Effector memory CD4-positive, alpha-beta T cell (primary cell): Measurements from ENCODE around the gene CMTM6.
"Not testable (repeated sequence)": the region's sequence is repeated elsewhere in the genome, so short reads cannot be mapped to it uniquely, and the experiment has no call there.

Source experiments
- DNase-seq, 3 donors: peaks; one replicate each; pipeline ENCODE4 v3.0.0-alpha.2; 2020
- H3K27ac ChIP-seq: 2 replicates; pipeline ENCODE4 v1.7.0; 2013; ENCODE audit warnings: mild to moderate bottlenecking, low read length, moderate library complexity; ENCODE audit not compliant: insufficient read depth, poor library complexity, severe bottlenecking
- H3K27me3 ChIP-seq: replicated peaks from 2 replicates; pipeline ENCODE4 v1.7.0; 2013; ENCODE audit warnings: mild to moderate bottlenecking, low read length; ENCODE audit not compliant: insufficient read depth, control insufficient read depth, poor library complexity, severe bottlenecking
- H3K36me3 ChIP-seq: 2 replicates; pipeline ENCODE4 v1.7.0; 2013; ENCODE audit warnings: mild to moderate bottlenecking, low read length, moderate library complexity; ENCODE audit not compliant: control insufficient read depth, insufficient read depth
- H3K4me1 ChIP-seq: 2 replicates; pipeline ENCODE4 v1.7.0; 2013; ENCODE audit warnings: low read length, mild to moderate bottlenecking; ENCODE audit not compliant: control insufficient read depth, insufficient read depth, poor library complexity, severe bottlenecking
- H3K4me3 ChIP-seq: 2 replicates; pipeline ENCODE4 v1.7.0; 2013; ENCODE audit warnings: low read length, low read depth, mild to moderate bottlenecking; ENCODE audit not compliant: insufficient read depth, poor library complexity, severe bottlenecking
- H3K9me3 ChIP-seq: 2 replicates; pipeline ENCODE4 v1.7.0; 2013; ENCODE audit warnings: mild to moderate bottlenecking, low read length, moderate library complexity; ENCODE audit not compliant: control insufficient read depth

The CMTM6 gene

DNA sequence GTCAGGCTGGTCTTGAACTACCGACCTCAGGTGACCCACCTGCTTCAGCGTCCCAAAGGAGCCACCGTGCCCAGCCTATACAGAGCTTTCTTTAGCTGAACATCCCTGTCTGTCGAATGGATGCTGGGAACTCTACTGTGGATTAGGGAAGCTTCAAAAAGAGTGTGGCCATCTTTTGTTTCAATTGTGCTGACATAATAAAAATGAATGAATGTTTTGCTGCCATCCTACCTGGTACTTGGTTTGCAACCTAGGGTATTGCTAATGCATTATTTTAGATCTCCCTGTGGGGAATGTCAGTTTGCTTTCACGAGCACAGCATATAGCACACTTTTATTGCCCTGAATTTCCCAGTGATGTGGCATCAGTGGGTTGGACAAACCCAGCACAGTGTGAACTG, 32.3 kb downstream of the CMTM6 start:
- peaks cover 9% of the 10 kb centered on the region for H3K4me1 ChIP-seq

DNA sequence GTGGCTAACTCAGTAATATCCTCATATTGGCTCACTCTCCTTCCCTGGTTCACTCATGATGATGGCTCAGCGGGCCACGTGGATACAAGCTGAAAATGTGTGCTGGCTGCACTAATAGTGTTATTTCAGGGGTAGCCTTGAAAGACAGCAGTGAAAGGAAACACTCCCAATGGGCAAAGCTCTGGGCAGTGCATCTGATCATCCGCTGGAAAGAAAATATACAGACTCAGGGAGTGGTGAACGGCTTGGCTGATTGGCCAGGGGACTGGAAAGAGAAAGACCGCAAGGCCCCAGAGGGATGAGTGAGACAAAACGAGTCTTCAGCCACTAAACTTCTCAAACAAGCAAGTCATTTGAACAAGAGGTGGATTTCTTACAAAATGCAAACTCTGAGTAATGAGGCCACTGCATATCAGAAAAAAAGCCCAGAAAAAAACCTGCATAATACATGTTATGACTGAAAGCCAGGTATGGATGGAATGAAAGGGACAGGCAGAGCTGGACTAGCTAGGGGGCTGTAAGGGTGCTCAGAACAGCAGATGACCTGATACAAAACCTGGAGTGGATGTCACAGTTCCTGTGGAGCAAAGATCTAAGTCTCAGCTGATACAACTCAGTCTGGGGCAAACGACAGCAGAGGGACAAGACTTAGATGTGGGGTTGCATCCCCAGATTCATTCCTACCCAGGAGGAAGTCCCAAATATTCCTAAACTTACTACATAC, 33.3 kb downstream of the CMTM6 start:
- no peak for DNase-seq
- Histone ChIP-seq H3K4me3 (no peak overlapping the region), H3K27me3 (no peaks in the 10 kb centered on the region), H3K4me1 (peaks cover 9% of the 10 kb centered on the region), H3K36me3 (peaks cover 12% of the 10 kb centered on the region), H3K27ac (no peak overlapping the region), H3K9me3 (no peaks in the 10 kb centered on the region)

More for the DNA sequence above, 32.3 kb downstream of the CMTM6 start:
- no peak overlapping the region for H3K4me3 ChIP-seq
- DNase-seq, result no peak
- peaks cover 12% of the 10 kb centered on the region for H3K36me3 ChIP-seq
- H3K9me3 ChIP-seq, result no peaks in the 10 kb centered on the region
- H3K27me3 ChIP-seq, result no peaks in the 10 kb centered on the region
- H3K27ac ChIP-seq, result no peak overlapping the region

DNA sequence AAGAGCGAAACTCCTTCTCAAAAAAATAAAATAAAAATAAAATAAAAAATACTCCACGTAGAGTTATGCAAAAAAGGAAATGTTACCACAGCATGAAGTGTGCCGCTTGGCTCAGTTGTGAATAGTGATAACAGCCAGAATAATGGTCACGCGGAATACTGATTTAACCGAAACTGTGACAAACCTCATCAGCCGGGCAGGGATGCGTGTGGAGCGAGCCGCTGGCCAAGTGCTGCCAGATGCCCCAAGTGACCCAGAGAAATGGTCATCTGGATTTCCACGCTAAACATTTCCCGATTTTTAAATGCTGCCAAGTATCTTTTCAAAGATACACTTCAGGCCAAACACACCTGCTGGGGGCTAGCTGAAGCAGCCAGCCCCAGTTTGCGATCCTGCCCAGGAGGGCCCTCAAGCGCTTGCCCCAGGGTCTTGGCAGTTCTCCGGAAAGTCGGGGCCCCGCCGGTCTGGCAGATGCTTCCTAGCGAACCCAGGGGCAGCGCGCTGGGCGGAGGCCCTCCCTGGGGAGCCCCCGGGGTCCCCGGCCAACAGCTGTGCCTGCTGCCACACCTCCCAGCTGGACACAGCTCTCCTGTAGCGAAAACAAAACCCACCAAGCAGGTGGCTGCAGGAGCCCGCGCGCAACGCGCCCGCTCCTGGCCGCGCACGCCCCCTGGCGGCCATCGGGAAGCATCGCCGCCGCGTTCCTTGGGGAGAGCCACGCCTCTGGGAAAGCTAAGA, 35.1 kb downstream of the CMTM6 start:
- Histone ChIP-seq H3K27ac (peak overlapping the region; percentile 65), H3K27me3 (no peaks in the 10 kb centered on the region), H3K4me1 (peaks cover 15% of the 10 kb centered on the region), H3K9me3 (no peaks in the 10 kb centered on the region), H3K4me3 (peak overlapping the region; percentile 61), H3K36me3 (peaks cover 12% of the 10 kb centered on the region)
- DNase-seq, result peak; percentile 51 to 63 (median 58)

DNA sequence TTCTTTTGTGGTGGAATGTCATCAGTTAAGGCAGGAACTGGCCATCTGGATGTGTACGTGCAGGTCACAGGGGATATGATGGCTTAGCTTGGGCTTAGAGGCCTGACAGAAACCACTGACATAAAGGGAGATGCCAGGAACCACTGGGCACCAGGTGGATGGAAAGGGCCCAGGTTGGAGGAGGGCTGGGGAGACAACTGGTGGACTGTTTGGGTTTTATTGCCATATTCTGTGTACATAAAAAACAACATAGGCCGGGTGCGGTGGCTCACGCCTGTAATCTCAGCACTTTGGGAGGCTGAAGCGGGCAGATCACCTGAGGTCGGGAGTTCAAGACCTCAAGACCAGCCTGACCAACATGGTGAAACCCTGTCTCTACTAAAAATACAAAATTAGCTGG, 35.8 kb downstream of the CMTM6 start:
- Histone ChIP-seq H3K36me3 (peaks cover 12% of the 10 kb centered on the region), H3K4me1 (peaks cover 15% of the 10 kb centered on the region)
- not testable (repeated sequence) for H3K4me3 ChIP-seq, H3K27ac ChIP-seq, H3K27me3 ChIP-seq, H3K9me3 ChIP-seq, DNase-seq

DNA sequence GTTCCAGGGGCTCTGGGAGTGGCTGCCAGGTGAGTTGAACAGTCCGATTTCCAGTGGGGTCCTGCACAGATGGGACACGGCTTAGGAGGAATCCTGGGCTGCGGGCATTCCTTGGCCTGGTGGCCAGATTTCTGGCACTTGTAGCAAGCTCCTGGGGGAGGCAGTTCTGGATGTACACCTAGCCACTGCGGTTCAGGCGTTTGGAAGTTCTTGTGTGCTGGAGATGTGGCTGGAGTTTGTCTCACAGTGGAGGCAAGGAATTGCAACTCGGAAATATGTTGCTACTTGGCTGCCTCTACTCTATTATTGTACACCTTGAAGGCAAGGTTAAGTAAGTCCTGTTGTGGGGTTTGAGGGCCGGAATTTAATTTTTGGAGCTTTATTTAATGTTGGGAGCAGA, 37.9 kb downstream of the CMTM6 start:
- not testable (repeated sequence) for DNase-seq, H3K27me3 ChIP-seq, H3K36me3 ChIP-seq, H3K27ac ChIP-seq, H3K4me3 ChIP-seq, H3K9me3 ChIP-seq
- peaks cover 25% of the 10 kb centered on the region for H3K4me1 ChIP-seq

DNA sequence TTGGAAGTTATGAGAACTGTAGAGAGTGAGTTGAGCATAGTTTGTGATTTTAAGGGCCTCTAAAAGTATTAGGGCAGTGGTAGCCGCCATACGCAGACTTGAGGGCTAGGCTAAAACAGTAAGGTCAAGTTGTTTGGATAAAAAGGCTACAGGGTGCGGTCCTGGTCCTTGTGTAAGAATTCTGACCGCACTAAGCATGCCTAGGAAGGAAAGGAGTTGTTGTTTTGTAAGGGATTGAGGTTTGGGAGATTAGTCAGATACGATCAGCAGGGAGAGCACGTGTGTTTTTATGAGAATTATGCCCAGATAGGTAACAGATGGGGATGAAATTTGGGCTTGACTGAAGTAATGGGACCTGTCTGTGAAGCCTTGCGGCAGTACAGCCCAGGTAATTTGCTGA, 39.2 kb downstream of the CMTM6 start:
- not testable (repeated sequence) for H3K9me3 ChIP-seq, H3K27me3 ChIP-seq, H3K36me3 ChIP-seq, H3K4me3 ChIP-seq, DNase-seq, H3K27ac ChIP-seq
- peaks cover 38% of the 10 kb centered on the region for H3K4me1 ChIP-seq

DNA sequence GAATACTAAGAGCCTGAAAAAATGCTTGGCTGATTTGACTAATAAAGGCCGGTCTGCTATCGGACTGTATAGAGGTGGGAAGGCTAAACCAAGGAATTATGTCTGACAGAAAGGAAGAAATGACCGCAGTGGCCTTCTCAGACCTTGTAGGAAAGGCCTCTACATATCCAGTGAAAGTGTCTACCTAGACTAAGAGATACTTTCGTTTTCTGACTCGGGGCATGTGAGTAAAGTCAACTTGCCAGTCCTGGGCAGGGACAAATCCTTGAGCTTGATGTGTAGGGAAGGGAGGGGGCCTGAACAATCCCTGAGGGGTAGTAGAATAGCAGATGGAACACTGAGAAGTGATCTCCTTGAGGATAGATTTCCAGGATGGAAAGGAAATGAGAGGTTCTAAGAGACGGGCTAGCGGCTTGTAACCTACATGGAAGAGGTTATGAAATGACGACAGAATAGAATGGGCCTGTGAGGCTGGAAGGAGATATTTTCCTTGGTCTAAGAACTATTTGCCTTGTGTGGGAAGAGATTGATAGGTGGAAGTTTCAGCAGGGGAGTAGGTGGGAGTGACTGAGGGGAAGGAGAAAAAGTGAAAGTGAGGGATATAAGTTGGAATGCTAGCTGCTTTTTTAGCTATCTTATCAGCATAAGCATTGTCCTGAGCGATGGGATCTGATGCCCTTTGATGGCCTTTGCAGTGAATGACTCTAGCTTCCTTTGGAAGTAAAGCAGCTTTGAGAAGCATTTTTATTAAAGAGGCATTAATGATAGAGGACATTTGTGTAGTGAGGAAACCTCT, 40.3 kb downstream of the CMTM6 start:
- H3K27me3 ChIP-seq, H3K9me3 ChIP-seq, DNase-seq, H3K36me3 ChIP-seq: not testable (repeated sequence)
- Histone ChIP-seq H3K27ac (peak overlapping the region; percentile 96), H3K4me1 (peaks cover 47% of the 10 kb centered on the region), H3K4me3 (peak overlapping the region; percentile 37)

DNA sequence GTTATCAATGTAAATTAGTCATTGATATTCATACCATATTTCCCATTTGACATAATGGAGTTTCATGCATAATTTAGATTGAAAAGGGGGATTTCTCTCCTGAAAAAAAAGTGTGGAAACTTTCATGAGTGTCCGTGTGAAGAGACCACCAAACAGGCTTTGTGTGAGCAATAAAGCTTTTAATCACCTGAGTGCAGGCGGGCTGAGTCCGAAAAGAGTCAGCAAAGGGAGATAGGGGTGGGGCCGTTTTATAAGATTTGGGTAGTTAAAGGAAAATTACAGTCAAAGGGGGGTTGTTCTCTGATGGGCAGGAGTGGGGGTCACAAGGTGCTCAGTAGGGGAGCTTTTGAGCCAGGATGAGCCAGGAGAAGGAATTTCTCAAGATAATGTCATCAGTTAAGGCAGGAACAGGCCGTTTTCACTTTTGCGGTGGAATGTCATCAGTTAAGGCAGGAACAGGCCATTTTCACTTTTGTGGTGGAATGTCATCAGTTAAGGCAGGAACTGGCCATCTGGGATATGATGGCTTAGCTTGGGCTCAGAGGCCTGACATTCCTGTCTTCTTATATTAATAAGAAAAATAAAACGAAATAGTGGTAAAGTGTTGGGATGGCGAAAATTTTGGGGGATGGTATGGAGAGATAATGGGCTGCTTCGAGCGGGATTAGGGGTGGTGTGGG, 41.7 kb downstream of the CMTM6 start:
- H3K27me3 ChIP-seq, H3K9me3 ChIP-seq, H3K36me3 ChIP-seq, DNase-seq: not testable (repeated sequence)
- Histone ChIP-seq H3K27ac (peak overlapping the region; percentile 96), H3K4me3 (peak overlapping the region; percentile 32), H3K4me1 (peaks cover 62% of the 10 kb centered on the region)

DNA sequence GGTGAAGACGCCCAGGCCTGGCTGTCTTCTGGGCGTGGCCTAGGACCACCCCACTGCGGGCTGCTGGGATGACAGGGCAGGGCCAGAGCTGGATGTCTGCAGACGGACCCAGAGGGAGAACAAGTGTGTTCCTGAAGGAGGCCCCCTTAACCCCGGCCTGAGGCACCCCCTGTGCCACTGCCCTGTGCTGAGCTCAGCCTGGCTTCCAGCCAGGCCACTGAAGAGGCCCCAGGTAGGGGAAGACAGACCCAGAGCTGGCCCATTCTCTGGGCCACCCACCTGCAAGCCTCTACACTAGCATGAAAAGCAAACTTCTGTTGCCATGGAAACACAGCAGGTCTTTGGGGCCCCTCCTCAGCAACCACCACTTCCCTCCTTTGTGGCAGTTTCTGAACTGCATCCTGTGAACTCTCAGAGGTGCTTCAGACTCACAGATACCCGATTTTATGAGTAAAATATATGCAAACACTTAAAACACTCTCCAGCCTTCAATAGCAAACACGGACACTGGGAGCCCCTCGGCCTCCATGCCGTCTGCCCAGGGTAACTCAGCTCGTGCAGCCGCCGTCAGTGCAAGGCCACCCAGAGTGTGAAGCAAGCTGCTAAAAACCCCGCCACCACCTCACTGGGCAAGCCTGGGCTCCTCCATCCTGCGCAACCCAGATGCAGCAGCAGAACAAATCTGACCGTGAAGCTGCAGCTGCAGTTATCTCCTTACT, 42.5 kb downstream of the CMTM6 start:
- peak overlapping the region; percentile 32 for H3K4me3 ChIP-seq
- H3K27ac ChIP-seq, result peak overlapping the region; percentile 96
- peak; percentile 66 to 79 (median 73) for DNase-seq
- no peaks in the 10 kb centered on the region for H3K36me3 ChIP-seq
- H3K27me3 ChIP-seq, result no peaks in the 10 kb centered on the region
- H3K4me1 ChIP-seq, result peaks cover 69% of the 10 kb centered on the region
- H3K9me3 ChIP-seq, result no peaks in the 10 kb centered on the region
